Type B pancreatic cell (in vitro differentiated cells): Measurements from ENCODE around the gene PLXNA2. TPM values are rescaled to one million over a fixed set of nuclear protein-coding genes. Genes with fewer than 3 reads are reported as not detected.

Source experiments
- DNase-seq: peaks from one replicate; pipeline ENCODE4 v3.0.0; 2021; ENCODE audit warnings: mixed read lengths; ENCODE audit not compliant: unreplicated experiment; ENCODE audit errors: extremely low spot score
- H3K27ac Mint-ChIP-seq: 2 replicates; pipeline ENCODE4 v1.8.0; 2021; ENCODE audit warnings: mild to moderate bottlenecking, mixed read lengths
- H3K27me3 Mint-ChIP-seq: 2 replicates; pipeline ENCODE4 v1.8.0; 2021; ENCODE audit warnings: mixed read lengths
- H3K36me3 Mint-ChIP-seq: 2 replicates; pipeline ENCODE4 v1.8.0; 2021; ENCODE audit warnings: mixed read lengths
- H3K4me1 Mint-ChIP-seq: one replicate; pipeline ENCODE4 v1.8.0; 2021; ENCODE audit warnings: mixed read lengths; ENCODE audit not compliant: unreplicated experiment
- H3K4me3 Mint-ChIP-seq: 2 replicates; pipeline ENCODE4 v1.8.0; 2021; ENCODE audit warnings: mild to moderate bottlenecking, mixed read lengths
- H3K9me3 Mint-ChIP-seq: 2 replicates; pipeline ENCODE4 v1.8.0; 2021; ENCODE audit warnings: mixed read lengths
- CTCF ChIP-seq: fragments of 200-600 bp; sonication (generic); conservative IDR thresholded peaks from 2 replicates; pipeline ENCODE4 v1.5.0; 2021; ENCODE audit warnings: antibody characterized with exemption, mild to moderate bottlenecking
- total RNA-seq: library from RNA; stranded (reverse); gene quantifications from 2 replicates; pipeline ENCODE4 v1.2.1, GENCODE V29; 2021; ENCODE audit warnings: low replicate concordance

Gene PLXNA2
- total RNA-seq, 1 donor from 2014 or later, result 80.1 TPM

GRCh38 chr1:208136459-208137182, 107.6 kb downstream of the PLXNA2 start:
- TF ChIP-seq CTCF, result no peak
- H3K4me3 Mint-ChIP-seq, result peak overlapping the region; percentile 4
- no peak overlapping the region for H3K27ac Mint-ChIP-seq
- no peaks in the 10 kb centered on the region for H3K9me3 Mint-ChIP-seq
- H3K4me1 Mint-ChIP-seq, result peaks cover 66% of the 10 kb centered on the region
- peaks cover 17% of the 10 kb centered on the region for H3K36me3 Mint-ChIP-seq
- no peaks in the 10 kb centered on the region for H3K27me3 Mint-ChIP-seq
- DNase-seq, result no peak

GRCh38 chr1:208135354-208135753, 108.8 kb downstream of the PLXNA2 start:
- Mint-ChIP-seq H3K4me3 (no peak overlapping the region), H3K4me1 (peaks cover 67% of the 10 kb centered on the region), H3K27me3 (peaks cover 1% of the 10 kb centered on the region), H3K27ac (no peak overlapping the region), H3K9me3 (no peaks in the 10 kb centered on the region), H3K36me3 (peaks cover 15% of the 10 kb centered on the region)
- no peak for DNase-seq
- no peak for TF ChIP-seq CTCF

GRCh38 chr1:208134491-208134890, 109.7 kb downstream of the PLXNA2 start:
- peak overlapping the region; percentile 12 for H3K4me3 Mint-ChIP-seq
- peaks cover 73% of the 10 kb centered on the region for H3K4me1 Mint-ChIP-seq

GRCh38 chr1:208133355-208133754, 110.8 kb downstream of the PLXNA2 start:
- H3K9me3 Mint-ChIP-seq, result no peaks in the 10 kb centered on the region
- peak overlapping the region; percentile 86 for H3K27ac Mint-ChIP-seq
- no peak for DNase-seq
- H3K27me3 Mint-ChIP-seq, result peaks cover 3% of the 10 kb centered on the region
- peaks cover 14% of the 10 kb centered on the region for H3K36me3 Mint-ChIP-seq
- H3K4me1 Mint-ChIP-seq, result peaks cover 75% of the 10 kb centered on the region
- TF ChIP-seq CTCF, result no peak
- H3K4me3 Mint-ChIP-seq, result no peak overlapping the region

More at GRCh38 chr1:208134491-208134890, 109.7 kb downstream of the PLXNA2 start:
- H3K27me3 Mint-ChIP-seq, result peaks cover 3% of the 10 kb centered on the region
- H3K9me3 Mint-ChIP-seq, result no peaks in the 10 kb centered on the region
- H3K36me3 Mint-ChIP-seq, result peaks cover 13% of the 10 kb centered on the region
- no peak for TF ChIP-seq CTCF
- H3K27ac Mint-ChIP-seq, result no peak overlapping the region
- no peak for DNase-seq

GRCh38 chr1:208132287-208132882, 111.8 kb downstream of the PLXNA2 start:
- DNase-seq, result peak; percentile 83
- H3K4me1 Mint-ChIP-seq, result peaks cover 79% of the 10 kb centered on the region
- peak; percentile 90 for TF ChIP-seq CTCF
- H3K27ac Mint-ChIP-seq, result peak overlapping the region; percentile 86
- peaks cover 3% of the 10 kb centered on the region for H3K27me3 Mint-ChIP-seq
- peak overlapping the region; percentile 69 for H3K4me3 Mint-ChIP-seq
- H3K9me3 Mint-ChIP-seq, result no peaks in the 10 kb centered on the region
- H3K36me3 Mint-ChIP-seq, result peaks cover 18% of the 10 kb centered on the region
